ENCODE results near the gene UTS2R. TPM values are rescaled to one million over a fixed set of nuclear protein-coding genes. Genes with fewer than 3 reads are reported as not detected.

UTS2R gene
- total RNA-seq, 4 donors from 2014 or later: not detected

DNA sequence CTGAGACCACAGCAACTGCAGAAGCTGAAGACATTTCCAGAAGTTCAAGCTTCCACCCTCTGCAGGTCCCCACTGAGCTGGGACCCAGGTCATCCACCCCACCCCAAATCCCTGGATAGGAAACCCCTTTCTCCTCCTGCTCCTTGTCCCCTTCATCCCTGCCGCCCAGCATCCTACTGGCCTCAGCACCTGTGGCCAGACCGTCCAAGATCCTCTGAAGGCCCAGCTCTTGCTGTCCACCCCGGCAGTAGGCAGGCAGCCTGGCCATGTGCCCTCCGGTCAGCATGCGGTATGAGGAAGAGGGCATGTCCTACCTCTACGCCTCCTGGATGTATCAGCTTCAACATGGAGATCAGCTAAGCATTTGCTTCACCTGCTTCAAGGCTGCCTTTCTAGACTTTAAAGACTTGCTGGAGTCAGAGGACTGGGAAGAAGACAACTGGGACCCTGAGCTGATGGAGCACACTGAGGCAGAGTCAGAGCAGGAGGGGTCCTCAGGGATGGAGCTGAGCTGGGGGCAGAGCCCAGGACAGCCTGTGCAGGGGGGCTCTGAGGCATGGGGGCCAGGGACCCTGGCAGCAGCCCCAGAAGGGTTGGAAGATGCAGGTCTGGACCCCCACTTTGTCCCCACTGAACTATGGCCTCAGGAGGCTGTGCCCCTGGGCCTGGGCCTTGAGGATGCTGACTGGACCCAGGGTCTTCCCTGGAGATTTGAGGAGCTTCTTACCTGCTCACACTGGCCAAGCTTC is 9.5 kb upstream of the UTS2R start:
- Histone ChIP-seq H3K9me3 (no peaks in the 10 kb centered on the region), H3K4me1 (no peaks in the 10 kb centered on the region), H3K27ac (no peak overlapping the region), H3K4me3 (no peak overlapping the region), H3K27me3 (peaks cover under 1 to 7% (median 4%) of the 10 kb centered on the region in 3 donors), H3K36me3 (no peaks in the 10 kb centered on the region)
- DNase-seq: no peak
- in situ Hi-C loops (cut with MboI; ENCODE audit: low sequenced_read_pairs in 4 of 4) (loop anchor here in 1 of 4 donors (25.0 kb wide), 1 partner anchor 400 kb away; the partner anchor contains the start of gene TBCD), intact Hi-C loops (cut with DNase I; ENCODE audit: low total_unique reads) (no loop called here)
- TF ChIP-seq POLR2A (IDR thresholded peaks at IDR 0.05): no peak
- TF ChIP-seq, protein P1, sequence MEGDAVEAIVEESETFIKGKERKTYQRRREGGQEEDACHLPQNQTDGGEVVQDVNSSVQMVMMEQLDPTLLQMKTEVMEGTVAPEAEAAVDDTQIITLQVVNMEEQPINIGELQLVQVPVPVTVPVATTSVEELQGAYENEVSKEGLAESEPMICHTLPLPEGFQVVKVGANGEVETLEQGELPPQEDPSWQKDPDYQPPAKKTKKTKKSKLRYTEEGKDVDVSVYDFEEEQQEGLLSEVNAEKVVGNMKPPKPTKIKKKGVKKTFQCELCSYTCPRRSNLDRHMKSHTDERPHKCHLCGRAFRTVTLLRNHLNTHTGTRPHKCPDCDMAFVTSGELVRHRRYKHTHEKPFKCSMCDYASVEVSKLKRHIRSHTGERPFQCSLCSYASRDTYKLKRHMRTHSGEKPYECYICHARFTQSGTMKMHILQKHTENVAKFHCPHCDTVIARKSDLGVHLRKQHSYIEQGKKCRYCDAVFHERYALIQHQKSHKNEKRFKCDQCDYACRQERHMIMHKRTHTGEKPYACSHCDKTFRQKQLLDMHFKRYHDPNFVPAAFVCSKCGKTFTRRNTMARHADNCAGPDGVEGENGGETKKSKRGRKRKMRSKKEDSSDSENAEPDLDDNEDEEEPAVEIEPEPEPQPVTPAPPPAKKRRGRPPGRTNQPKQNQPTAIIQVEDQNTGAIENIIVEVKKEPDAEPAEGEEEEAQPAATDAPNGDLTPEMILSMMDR (IDR thresholded peaks at IDR 0.05 in 4 of 5, conservative IDR thresholded peaks at IDR 0.05 in 1 of 5): no peak
- no peak for ATAC-seq

DNA sequence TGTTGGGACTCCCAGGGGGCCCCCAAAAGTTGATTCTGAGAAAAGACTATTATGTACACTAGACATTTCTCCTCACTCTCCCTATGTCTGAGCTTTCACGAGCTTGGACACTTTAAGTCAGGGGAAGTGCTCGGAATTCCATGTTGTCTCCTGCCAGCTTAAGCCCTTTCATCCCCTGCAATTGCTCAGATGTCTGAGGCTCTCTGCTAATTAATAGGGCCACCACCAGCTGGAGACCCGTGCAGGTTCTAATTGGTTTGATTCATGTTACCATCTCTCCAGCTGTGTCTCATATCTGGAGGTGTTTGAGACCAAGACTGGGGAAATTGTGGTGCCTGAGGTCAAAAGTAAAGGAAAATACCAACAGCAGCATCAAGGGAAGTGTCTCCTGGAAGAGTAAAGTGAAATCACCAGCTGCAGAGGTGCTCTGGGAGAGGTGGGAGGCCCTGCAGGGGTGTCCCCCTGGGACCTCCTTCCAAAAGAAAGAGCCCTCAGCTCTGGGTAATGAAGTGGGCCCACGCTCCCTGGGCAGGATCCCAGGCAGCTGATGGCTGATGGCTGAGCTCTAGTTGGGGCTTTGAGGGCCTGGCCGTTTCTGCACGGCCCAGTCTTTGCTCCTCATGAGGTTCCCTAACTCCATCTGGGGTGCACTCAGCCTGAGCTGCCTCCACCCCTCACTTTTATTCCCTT is 5.8 kb upstream of the UTS2R start:
- Histone ChIP-seq H3K27me3 (peaks cover 10 to 21% (median 16%) of the 10 kb centered on the region in 3 donors), H3K4me1 (peaks cover 5% of the 10 kb centered on the region in 2 donors), H3K36me3 (no peaks in the 10 kb centered on the region), H3K27ac (no peak overlapping the region), H3K4me3 (no peak overlapping the region), H3K9me3 (no peaks in the 10 kb centered on the region)
- intact Hi-C loops (cut with DNase I; ENCODE audit: low total_unique reads) (no loop called here), in situ Hi-C loops (cut with MboI; ENCODE audit: low sequenced_read_pairs in 4 of 4) (loop anchor here in 1 of 4 donors (25.0 kb wide), 1 partner anchor 397 kb away; the partner anchor contains the start of gene TBCD)
- ATAC-seq (no peak), DNase-seq (no peak)
- no peak for TF ChIP-seq POLR2A (IDR thresholded peaks at IDR 0.05)
- TF ChIP-seq, protein P1 (IDR thresholded peaks at IDR 0.05 in 4 of 5, conservative IDR thresholded peaks at IDR 0.05 in 1 of 5): no peak

DNA sequence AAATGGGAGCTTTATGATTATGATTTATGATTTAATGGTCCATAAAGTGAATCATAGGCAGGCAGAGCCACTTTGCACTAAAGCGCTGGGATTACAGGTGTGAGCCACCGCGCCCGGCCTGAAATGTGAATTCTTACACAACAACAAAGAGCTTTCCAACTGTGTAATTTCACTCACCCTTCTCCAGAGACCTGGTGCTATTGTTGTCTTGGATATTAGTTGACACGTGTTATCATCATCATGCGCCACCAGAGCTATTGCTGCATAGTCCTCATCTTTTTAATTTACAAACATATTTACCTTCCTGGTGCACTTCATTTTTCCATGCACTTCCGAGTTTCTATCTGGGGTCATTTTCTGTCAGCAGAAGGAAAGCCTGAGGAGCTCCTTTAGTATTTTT is 4.8 kb upstream of the UTS2R start:
- in situ Hi-C loops (cut with MboI; ENCODE audit: low sequenced_read_pairs in 4 of 4) (loop anchor here in 1 of 4 donors (25.0 kb wide), 1 partner anchor 396 kb away; the partner anchor contains the start of gene TBCD), intact Hi-C loops (cut with DNase I; ENCODE audit: low total_unique reads) (no loop called here)
- DNase-seq: no peak
- Histone ChIP-seq H3K4me3 (no peak overlapping the region), H3K27ac (no peak overlapping the region), H3K9me3 (no peaks in the 10 kb centered on the region), H3K4me1 (peaks cover 11 to 12% of the 10 kb centered on the region in 2 donors), H3K27me3 (peaks cover 19 to 29% (median 22%) of the 10 kb centered on the region in 3 donors), H3K36me3 (no peaks in the 10 kb centered on the region)
- ATAC-seq: no peak
- TF ChIP-seq, protein P1 (IDR thresholded peaks at IDR 0.05 in 4 of 5, conservative IDR thresholded peaks at IDR 0.05 in 1 of 5): no peak
- no peak for TF ChIP-seq POLR2A (IDR thresholded peaks at IDR 0.05)

DNA sequence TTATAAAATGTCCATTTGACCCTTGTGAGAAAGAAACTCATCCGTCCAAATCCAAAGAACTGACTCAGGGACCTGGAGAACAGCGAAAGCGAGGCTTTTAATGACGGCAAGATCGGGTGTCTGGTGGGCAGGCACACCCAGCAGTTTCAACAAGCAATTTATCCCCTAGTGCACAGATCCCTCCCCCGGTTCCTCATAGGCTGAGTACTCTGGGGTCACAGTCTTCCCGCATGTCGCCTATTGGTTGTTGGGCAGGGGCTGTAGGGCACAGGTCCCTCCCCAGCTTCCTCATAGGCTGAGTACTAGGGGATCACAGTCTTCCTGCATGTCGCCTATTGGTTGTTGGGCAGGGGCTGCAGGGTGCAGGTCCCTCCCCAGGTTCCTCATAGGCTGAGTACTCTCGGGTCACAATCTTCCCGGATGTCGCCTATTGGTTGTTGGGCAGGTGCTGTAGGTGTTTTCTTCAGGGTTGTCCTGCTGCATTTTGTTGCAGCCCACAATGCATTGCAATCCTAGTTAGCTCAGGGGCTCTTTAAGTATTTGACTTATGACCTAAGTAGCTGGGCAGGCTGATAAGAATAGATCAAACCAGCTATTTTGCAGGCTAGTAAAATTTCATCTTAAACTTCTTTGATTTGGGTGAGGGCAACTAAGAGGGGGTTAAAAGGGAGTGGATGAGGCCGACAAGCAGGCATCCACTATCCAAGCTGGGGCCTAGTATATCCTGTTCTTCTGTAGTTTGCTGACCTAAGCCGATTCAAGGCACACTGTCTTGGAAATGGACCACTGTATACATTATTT is 3.6 kb upstream of the UTS2R start:
- ATAC-seq (no peak), DNase-seq (no peak)
- H3K4me1 ChIP-seq: peaks cover 11 to 17% of the 10 kb centered on the region in 2 donors
- no peaks in the 10 kb centered on the region for H3K36me3 ChIP-seq
- H3K9me3 ChIP-seq: no peaks in the 10 kb centered on the region
- intact Hi-C loops (cut with DNase I; ENCODE audit: low total_unique reads) (no loop called here), in situ Hi-C loops (cut with MboI; ENCODE audit: low sequenced_read_pairs in 4 of 4) (loop anchor here in 1 of 4 donors (25.0 kb wide), 1 partner anchor 394 kb away; the partner anchor contains the start of gene TBCD)
- no peak overlapping the region for H3K27ac ChIP-seq
- H3K4me3 ChIP-seq: no peak overlapping the region
- no peak for TF ChIP-seq POLR2A (IDR thresholded peaks at IDR 0.05)
- TF ChIP-seq, protein P1 (IDR thresholded peaks at IDR 0.05 in 4 of 5, conservative IDR thresholded peaks at IDR 0.05 in 1 of 5): no peak
- H3K27me3 ChIP-seq: peaks cover 26 to 39% (median 28%) of the 10 kb centered on the region in 3 donors
